NCI-H187 (cell line): ENCODE measurements around the gene OR4D1.
A peak's percentile ranks its signal among the peaks of the same experiment; 100 is the strongest.

Experiments used
- DNase-seq, 2 experiments: peaks; one replicate each; lab custom pipeline; 2025; lab: John Stamatoyannopoulos, UW

OR4D1 gene

DNA sequence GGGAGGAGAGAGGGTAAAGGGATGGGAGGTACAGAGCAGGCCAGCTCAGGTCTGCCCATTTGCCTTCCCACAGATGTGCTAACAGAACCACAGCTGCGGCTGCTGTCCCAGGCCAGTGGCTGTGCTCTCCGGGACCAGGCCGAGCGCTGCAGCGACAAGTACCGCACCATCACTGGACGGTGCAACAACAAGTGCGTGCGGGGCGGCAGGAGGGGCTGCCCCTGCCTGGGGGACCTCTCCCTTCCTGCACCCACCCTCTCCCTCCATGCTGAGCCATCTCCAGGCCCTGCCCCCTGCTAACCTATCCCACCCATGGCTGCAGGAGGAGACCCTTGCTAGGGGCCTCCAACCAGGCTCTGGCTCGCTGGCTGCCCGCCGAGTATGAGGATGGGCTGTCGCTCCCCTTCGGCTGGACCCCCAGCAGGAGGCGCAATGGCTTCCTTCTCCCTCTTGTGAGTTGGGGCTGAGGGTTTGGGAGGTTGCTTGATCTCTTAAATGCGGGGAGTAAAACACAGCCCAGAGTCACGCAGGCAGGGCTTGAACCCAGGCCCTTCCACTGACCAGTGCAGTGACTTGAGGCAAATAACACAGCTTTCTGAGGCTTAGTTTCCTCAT, 45.6 kb downstream of the OR4D1 start:
- DNase-seq: no peak

- DNase-seq: no peak
Observed at GRCh38 chr17:58195518-58196123, 47.4 kb downstream of the OR4D1 start.

GRCh38 chr17:58196610-58197009, 48.4 kb downstream of the OR4D1 start:
- DNase-seq: no peak

- peak; percentile 18 to 43 for DNase-seq
Observed at GRCh38 chr17:58200024-58200633, 51.9 kb downstream of the OR4D1 start.

DNA sequence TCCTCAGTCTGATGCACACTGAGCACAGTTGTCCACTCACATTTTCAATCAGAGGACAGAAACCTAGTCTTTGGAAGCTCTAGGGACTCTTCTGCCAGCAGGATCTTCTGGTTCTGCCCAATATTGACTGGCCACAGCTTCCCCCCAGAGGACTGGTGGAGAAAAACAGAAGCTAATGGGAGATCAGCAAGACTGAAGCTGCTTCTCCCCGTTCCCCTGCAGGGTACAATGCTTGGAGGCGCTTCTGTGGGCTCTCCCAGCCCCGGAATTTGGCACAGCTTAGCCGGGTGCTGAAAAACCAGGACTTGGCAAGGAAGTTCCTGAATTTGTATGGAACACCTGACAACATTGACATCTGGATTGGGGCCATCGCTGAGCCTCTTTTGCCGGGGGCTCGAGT, 54.7 kb downstream of the OR4D1 start:
- no peak for DNase-seq

DNA sequence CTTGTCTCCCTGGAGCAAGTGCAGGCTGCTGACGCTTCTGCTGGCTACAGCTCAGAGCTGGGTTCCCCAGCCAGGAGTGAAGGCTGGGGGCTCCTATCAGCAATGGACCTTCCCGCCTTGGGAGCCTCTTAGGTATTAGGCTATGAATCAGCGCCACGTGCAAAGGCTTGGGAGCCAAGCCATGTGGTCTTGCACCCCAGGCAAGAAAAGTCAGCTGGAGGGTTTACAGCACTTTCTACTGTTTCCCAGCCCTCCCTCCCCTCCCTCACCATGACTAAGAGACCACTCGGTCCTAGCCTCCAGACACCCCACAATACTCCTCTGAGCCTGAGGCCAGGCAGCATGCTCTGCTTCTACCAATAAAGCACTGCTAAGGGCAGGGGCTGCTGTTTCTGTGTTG, 56.6 kb downstream of the OR4D1 start:
- DNase-seq: no peak

GRCh38 chr17:58205936-58206335, 57.8 kb downstream of the OR4D1 start:
- DNase-seq: no peak

DNA sequence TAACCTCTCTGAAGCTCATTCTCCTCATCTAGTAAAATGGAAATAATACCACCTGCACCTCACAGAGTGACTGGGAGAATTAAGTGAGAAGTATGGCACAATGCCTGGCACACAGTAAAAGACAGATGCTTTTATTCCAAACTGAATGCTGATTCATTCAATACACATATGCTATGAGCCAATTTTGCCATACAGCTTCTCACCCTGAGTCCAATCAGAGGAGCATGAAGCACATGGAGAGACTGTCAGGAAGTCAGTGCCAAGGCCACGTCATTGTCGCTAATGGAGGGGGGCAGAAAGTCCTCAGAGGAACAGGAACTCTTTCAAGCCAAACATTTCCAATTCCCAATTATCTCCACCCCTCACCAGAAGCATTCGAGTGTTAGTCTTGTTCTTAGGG, 59.3 kb downstream of the OR4D1 start:
- no peak for DNase-seq

GRCh38 chr17:58208344-58208743, 60.2 kb downstream of the OR4D1 start:
- DNase-seq: no peak
